Fibroblast of lung (primary cell): Measurements from ENCODE around the gene SEMA3D.

Experiments
- EZH2 ChIP-seq: IDR thresholded peaks from 2 replicates; pipeline ENCODE4 v1.5.1; 2012; ENCODE audit warnings: low read length, control low read depth, mild to moderate bottlenecking; ENCODE audit errors: missing control alignments
- TF ChIP-seq, protein P1 (sequence below), 2 donors: IDR thresholded peaks in 1 of 2; conservative IDR thresholded peaks in 1 of 2; 1 replicate in 1 of 2; 2 replicates in 1 of 2; pipeline ENCODE4 v1.5.1; 2011 to 2012; ENCODE audit warnings: low read length in 2 of 2, control low read depth in 1 of 2, inconsistent platforms in 1 of 2, low read depth in 1 of 2, mild to moderate bottlenecking in 1 of 2

DNA sequence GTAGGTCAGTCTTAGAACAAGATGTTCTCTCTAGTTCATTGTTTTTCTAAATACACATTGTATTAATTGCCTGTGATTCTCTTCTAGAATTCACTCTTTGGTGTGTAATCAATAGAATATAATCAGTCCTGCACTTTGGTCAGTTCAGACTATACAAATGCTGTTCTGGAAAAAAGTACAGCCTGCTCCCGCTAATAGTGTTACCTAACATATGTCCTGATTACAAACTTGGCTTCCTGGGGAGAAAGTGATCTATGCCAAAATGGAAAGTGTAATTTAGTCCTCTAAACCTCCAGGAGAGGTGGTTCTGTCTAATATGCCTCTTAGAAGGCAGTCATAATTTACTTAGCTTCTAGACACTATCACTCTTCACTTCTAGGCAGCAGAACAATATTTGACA is 215.5 kb downstream of the SEMA3D start:
- no peak for TF ChIP-seq EZH2
- TF ChIP-seq, protein P1, sequence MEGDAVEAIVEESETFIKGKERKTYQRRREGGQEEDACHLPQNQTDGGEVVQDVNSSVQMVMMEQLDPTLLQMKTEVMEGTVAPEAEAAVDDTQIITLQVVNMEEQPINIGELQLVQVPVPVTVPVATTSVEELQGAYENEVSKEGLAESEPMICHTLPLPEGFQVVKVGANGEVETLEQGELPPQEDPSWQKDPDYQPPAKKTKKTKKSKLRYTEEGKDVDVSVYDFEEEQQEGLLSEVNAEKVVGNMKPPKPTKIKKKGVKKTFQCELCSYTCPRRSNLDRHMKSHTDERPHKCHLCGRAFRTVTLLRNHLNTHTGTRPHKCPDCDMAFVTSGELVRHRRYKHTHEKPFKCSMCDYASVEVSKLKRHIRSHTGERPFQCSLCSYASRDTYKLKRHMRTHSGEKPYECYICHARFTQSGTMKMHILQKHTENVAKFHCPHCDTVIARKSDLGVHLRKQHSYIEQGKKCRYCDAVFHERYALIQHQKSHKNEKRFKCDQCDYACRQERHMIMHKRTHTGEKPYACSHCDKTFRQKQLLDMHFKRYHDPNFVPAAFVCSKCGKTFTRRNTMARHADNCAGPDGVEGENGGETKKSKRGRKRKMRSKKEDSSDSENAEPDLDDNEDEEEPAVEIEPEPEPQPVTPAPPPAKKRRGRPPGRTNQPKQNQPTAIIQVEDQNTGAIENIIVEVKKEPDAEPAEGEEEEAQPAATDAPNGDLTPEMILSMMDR (conservative IDR thresholded peaks at IDR 0.05 in 1 of 2, IDR thresholded peaks at IDR 0.05 in 1 of 2; ENCODE audit: low read depth in 1 of 2, low read length in 2 of 2), result no peak
